RWPE1 (cell line): ENCODE results near the gene HDAC9.

ENCODE experiments used
- CTCF ChIA-PET: fragments of 350-600 bp; sonication (Branson Sonifier 250); formaldehyde crosslinking; extraction: SDS; loops from one replicate; lab custom pipeline; 2021; lab: Yijun Ruan, JAX
- POLR2A ChIA-PET: fragments of 400-600 bp; formaldehyde crosslinking; extraction: SDS; loops from one replicate; lab custom pipeline; 2020; ENCODE audit warnings: antibody characterized with exemption; ENCODE audit not compliant: low non-redundant PET; lab: Yijun Ruan, JAX
- DNase-seq: peaks from one replicate; pipeline ENCODE4 v3.0.0; 2012; ENCODE audit warnings: low spot score
- H3K27ac ChIP-seq: fragments of 450-650 bp; 2 replicates; pipeline ENCODE4 v1.5.1; 2017
- CTCF ChIP-seq: fragments of 450-650 bp; conservative IDR thresholded peaks from 2 replicates; pipeline ENCODE4 v1.5.1; 2017; ENCODE audit warnings: low read depth, mild to moderate bottlenecking

The HDAC9 gene

GRCh38 chr7:18780266-18780665 lies 284.7 kb downstream of the HDAC9 start:
- POLR2A ChIA-PET = no interaction called here
- DNase-seq = no peak
- no peak overlapping the region for H3K27ac ChIP-seq
- CTCF ChIA-PET = interaction anchor here (0.8 kb wide), 1 partner anchor 343 kb away, joined by 3 read pairs; no protein-coding TSS in a partner anchor
- no peak for TF ChIP-seq CTCF

DNA sequence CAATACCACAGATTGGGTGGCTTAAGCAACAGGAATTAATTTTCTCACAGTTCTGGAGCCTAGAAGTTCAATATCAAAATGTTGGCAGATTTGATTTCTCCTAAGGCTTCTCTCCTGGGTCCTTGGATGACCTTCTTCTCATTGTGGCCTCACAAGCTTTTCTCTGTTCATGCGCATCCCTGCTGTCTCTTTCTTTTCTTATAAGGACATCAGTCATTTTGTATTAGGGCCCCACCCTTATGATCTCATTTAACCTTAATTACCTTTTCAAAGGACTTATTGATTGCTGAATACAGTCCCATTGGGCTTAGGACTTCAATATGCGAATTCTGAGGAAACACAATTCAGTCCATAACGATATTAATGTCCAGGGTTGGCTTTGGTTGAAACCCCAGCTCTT lies 285.4 kb downstream of the HDAC9 start:
- no peak for DNase-seq
- TF ChIP-seq CTCF = no peak
- POLR2A ChIA-PET = no interaction called here
- no peak overlapping the region for H3K27ac ChIP-seq
- CTCF ChIA-PET = no interaction called here

GRCh38 chr7:18786196-18786727 lies 290.7 kb downstream of the HDAC9 start:
- POLR2A ChIA-PET = no interaction called here
- CTCF ChIA-PET = interaction anchor here (0.5 kb wide), 1 partner anchor 119 kb away, joined by 4 read pairs; no protein-coding TSS in a partner anchor
- no peak for TF ChIP-seq CTCF
- no peak for DNase-seq
- no peak overlapping the region for H3K27ac ChIP-seq

DNA sequence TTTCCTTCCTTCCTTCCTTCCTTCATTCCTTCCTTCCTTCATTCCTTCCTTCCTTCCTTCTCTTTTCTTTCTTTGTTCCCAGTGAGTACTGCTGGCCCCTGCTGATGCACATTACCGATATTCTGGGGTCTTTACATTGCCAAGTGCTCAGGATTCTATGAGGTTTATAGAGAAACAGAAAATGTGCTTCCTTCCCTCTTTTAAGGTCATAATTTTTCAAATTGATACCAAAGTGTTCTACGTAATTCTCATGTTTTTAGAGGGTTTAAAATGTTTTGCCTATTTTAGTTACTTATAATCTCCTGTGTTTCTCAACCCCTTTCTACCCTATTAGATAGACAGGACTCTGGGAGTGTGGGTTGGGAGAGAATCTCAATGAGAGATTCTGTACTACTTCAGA lies 291.2 kb downstream of the HDAC9 start:
- TF ChIP-seq CTCF = no peak
- ChIA-PET POLR2A (no interaction called here), CTCF (no interaction called here)
- no peak for DNase-seq
- no peak overlapping the region for H3K27ac ChIP-seq

GRCh38 chr7:18788026-18788425 lies 292.5 kb downstream of the HDAC9 start:
- ChIA-PET CTCF (no interaction called here), POLR2A (no interaction called here)
- no peak for DNase-seq
- no peak overlapping the region for H3K27ac ChIP-seq
- no peak for TF ChIP-seq CTCF

DNA sequence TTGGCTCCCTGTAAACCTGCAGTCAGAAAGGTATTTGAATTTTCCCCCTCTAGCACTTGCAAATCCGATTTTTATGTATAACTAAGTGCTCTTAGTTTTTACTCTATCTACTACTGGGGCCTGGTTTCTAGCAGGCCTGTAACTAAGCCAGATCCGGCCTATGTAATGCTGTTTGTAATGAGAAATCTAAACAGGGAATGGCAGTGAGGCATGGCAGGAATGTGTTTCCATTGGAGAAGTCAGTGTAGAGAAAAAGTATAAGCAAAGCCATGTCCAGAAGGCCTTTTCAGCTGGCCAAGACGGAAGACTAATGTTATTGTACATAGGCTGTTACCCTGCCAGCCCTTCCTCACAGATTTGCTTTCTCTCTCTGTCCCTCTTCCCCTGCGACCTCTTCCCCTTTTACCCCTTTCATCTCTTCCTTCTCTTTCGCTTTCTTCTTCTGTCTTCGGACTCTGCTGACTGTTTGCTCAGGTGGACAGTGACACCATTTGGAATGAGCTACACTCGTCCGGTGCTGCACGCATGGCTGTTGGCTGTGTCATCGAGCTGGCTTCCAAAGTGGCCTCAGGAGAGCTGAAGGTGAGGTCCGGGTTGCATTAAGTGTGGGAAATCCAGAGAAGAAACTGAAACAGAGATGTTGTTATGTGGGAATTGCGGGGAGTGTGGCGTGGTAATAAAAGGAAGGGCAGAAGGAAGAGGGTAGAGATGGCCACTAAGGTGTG lies 297.5 kb downstream of the HDAC9 start:
- ChIA-PET CTCF (no interaction called here), POLR2A (no interaction called here)
- TF ChIP-seq CTCF = no peak
- no peak overlapping the region for H3K27ac ChIP-seq
- DNase-seq = no peak
